HG03442 (cell line): ENCODE results near the gene IKBIP.
"Not testable (repeated sequence)": the region's sequence is repeated elsewhere in the genome, so short reads cannot be mapped to it uniquely, and the experiment has no call there.

Experiments
- ATAC-seq: cut with Tn5 transposase; IDR thresholded peaks from one replicate; pipeline ENCODE4 v1.9.1; 2021; ENCODE audit warnings: mild to moderate bottlenecking, moderate library complexity; ENCODE audit not compliant: unreplicated experiment

The IKBIP gene, protein sequence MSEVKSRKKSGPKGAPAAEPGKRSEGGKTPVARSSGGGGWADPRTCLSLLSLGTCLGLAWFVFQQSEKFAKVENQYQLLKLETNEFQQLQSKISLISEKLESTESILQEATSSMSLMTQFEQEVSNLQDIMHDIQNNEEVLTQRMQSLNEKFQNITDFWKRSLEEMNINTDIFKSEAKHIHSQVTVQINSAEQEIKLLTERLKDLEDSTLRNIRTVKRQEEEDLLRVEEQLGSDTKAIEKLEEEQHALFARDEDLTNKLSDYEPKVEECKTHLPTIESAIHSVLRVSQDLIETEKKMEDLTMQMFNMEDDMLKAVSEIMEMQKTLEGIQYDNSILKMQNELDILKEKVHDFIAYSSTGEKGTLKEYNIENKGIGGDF

DNA sequence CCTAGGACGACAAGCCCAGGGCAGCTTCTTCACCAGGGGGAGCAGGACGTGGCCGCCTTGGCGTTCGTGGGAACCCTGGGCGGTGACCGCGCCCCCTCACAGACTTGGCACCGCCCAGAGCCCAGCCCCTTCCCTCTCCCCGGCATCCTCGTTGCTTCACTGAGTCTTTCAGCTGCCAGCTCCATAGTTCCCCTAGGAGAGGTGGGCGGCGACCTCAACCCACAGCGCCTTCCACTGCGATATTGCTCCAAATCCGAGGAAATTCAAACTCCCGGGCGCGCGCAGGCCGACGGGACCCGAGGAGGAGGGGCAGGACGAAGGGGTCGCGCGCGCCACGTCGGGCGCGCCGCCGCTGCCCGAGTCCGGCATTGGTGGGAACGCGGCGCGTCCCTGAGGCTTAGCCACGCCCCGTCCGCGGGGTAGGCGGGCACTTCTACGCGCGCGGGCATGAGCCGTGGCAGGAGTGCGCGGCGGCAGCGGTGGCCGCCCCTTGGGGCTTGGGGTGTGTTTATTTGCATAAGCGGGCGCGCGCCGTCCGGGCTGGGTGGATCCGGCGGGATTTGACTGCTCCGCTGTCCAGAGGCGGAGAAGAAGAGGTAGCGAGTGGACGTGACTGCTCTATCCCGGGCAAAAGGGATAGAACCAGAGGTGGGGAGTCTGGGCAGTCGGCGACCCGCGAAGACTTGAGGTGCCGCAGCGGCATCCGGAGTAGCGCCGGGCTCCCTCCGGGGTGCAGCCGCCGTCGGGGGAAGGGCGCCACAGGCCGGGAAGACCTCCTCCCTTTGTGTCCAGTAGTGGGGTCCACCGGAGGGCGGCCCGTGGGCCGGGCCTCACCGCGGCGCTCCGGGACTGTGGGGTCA, at the start of gene IKBIP, which contains the start of gene APAF1:
IKBIP (minus strand) TSS at position 77 of the 860 bp plus-strand sequence. CDS start 87 bp downstream, outside the sequence.
APAF1 (plus strand) TSS at position 579 of the 860 bp plus-strand sequence. CDS start 3,070 bp downstream, outside the sequence.
- ATAC-seq = peak; percentile 86

DNA sequence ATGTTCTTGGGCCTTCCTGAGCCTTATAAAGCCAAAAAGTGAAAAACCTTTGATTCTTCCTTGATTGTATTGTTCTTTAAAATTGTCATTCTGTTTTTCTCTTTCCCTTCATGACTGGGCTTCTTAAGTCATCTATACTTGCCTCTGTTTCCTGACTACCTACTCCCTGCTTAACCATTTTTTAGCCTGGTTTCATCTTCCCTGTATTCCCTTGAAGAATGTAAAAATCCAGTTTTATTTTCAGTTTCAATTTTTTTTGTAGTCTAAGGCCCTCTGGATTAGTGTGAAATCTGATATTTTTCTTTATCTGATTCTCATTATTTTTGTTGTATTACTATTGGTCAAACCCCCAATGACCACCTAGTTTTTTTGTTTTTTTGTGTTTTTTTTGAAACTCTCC, 46.8 kb upstream of the IKBIP start:
- no peak for ATAC-seq

- ATAC-seq = no peak
Measured at GRCh38 chr12:98686603-98687002, 42.0 kb upstream of the IKBIP start.

DNA sequence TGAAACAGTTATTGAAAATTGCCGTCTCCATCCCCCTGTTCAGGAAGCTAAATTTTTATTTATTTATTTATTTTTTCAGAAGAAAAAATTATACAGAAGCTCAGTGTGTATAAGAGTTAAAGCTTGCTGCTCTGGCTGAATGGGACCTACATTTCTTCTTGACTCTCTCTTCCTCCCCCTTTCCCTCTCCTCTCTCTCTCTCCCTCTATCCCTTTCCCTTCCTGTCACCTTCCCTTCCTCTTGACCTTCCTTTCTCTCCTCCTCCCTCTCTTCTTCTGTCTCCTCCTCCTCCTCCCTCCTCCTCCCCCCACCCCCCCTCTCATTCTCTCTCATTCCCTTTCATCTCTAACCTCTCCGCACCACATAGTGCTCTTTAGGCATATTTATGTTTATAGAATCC, 39.6 kb upstream of the IKBIP start:
- no peak for ATAC-seq

DNA sequence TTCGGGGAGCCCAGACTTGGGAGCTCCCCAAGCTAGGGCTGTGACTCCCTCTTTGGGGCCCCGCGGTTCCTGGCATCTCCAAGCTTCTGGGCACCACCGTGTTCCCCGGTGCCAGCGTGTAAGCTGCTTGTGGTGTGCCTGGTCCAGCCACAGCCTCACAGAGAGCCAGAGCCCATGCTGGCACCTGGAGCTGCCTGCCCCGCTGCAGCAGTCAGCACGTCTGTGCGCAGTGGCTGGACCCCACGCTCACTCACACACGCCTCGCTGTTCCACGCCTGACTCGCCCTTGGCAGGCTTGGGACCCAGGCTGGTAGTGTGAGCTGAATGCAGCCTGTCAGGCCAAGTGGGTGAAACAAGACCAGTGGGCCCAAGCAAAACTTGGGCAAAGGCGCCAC, 35.0 kb upstream of the IKBIP start:
- ATAC-seq = no peak

- ATAC-seq = no peak
Measured at GRCh38 chr12:98678946-98679610, 34.5 kb upstream of the IKBIP start.

DNA sequence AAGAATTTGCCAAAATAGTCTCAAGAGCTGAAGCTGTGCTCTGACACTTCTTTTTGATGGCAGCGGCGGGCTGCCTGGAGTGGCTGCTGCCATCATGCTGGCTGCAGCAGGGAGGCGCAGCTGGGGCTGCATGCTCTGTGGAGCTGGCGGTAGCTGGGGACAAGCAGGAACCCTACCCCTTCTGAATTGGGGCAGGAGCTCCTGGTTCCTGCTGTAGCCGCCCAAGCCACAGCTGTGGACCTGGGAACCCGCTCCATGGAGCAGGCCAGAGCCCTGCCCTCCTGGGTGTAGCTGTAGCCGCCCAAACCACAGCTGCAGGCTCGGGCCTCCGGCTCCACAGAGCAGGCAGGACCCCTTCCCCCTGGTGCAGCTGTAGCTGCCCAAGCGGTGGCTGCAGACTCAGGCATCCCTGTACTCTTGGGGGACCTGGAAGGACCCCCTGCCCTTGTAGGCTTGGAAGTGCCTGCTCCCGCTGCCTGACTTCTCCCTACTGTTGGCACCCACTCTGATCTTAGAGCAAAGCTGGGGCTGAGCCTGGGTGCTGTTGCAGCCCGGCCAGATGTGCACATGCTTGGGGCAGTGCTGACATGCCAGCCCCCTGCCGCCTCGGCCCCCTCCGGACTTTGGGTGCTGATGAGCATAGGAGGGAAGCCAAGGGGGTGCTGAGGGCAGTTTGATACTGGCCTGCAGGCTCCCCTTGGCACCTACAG, 33.8 kb upstream of the IKBIP start:
- ATAC-seq = no peak

DNA sequence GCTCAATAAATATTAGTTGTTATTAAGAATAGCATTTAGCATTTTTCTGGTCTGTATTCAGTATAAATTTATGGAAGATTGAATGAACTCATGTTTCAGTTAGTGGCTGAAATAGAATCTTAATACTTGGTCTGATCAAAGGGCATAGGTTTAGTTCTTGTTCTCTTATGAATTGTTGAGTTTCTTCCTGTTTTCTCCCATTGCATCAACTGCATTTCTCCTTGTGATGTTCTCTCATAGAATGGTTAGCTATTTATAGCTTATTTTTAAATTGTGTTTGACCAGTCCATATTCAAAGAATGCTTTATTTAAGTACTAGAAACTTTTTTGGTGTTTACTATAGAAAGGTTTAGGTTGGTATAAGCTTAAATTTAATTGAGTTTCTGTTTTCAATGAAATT, 30.3 kb upstream of the IKBIP start:
- ATAC-seq = no peak

DNA sequence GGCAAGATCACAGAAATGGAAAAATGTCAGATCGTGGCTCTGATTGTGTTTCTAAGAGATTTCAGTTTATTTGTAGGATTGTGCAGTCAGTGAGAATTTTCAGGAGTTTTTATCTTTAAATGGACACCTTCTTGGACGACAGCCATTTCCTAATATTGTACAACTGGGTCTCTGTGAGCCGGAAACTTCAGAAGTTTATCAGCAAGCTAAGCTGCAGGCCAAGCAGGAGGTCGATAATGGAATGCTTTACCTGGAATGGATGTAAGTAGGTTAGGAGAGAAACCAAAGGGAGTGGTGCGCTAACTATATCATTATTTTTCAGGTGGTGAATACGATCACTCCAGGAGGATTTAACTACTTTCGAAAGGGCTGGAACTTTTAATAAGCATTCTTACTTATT, 26.9 kb upstream of the IKBIP start:
- no peak for ATAC-seq

DNA sequence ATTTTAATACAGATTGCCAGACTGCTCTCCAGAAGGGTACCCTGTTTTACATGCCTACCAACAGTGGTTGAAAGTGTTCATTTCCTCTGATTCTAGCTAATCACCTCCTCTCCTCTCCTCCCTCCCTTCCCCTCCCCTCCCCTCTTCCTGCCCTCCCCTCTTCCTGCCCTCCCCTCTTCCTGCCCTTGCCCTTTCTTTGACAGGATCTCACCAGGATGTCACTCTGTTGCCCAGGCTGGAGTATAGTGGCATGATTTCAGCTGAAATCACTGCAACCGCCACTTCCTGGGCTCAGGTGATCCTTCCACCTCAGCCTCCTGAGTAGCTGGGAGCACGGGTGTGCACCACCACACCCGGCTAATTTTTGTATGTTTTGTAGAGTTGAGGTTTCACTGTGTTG, 25.2 kb upstream of the IKBIP start:
- ATAC-seq = no peak

GRCh38 chr12:98660521-98660920, 15.9 kb upstream of the IKBIP start:
- ATAC-seq = no peak

DNA sequence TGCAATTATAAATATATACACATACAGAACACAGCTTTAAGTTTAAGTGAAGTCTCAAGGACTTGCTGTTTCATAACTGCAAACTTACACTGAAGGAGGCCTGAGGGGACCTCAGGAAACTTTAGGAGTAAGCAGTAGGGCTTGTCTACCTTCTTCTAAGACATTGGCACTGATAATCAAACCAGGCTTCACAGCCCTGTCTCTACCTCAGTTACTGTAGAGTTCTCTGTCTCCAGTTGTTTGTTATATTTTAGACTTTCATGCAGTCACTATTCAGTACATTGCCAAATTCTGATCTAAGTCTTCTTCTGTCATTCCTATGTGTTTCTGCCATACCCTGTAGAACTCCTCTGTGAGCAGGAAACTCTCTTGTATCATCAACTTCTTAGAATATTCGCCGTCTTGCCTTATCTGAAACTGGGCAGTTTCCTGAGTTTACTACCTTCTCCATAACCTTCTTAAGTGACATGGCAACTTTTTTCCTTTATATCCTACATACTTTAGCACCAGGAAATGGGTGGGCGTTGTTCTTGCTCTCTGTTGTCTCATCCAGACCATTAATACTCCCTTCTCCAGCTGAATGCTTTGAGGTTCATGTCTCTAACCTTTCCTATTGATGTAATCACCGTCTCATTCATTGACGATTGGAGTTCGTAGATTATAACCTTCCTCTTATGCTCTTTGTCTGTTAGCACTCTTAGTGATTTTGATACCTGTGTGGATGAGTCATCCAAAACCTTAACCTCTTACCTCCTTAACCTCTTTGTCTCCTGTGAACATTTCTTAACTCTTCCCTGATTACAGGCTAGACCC, 11.9 kb upstream of the IKBIP start:
- peak; percentile 73 for ATAC-seq

GRCh38 chr12:98653866-98654493, 9.4 kb upstream of the IKBIP start:
- ATAC-seq = peak; percentile 40

DNA sequence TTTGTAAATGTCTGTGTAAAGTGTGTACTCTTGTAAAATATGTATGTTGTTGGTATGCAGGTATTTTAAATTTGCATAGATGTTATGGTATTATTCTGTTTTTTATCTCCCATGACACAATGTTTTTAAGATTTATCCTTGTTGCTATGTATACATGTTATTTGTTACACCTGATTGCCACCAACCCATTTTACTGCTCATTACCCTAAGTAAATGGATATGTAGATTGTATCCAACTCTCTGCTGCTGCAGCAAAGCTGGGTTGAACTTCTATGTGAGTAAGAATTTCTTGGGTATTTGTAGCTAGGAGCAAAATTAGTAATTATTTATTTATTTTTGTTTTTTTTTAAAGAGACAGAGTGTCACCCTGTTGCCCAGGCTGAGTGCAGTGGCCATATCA, 6.7 kb upstream of the IKBIP start:
- no peak for ATAC-seq

GRCh38 chr12:98646294-98647090, 1.9 kb upstream of the IKBIP start:
- ATAC-seq = no peak

GRCh38 chr12:98645572-98646067, 1.0 kb upstream of the IKBIP start:
- no peak for ATAC-seq

- peak; percentile 18 for ATAC-seq
Measured at GRCh38 chr12:98644433-98644711, 216 bp downstream of the IKBIP start.

GRCh38 chr12:98642801-98643200, 1.8 kb downstream of the IKBIP start:
- not testable (repeated sequence) for ATAC-seq

DNA sequence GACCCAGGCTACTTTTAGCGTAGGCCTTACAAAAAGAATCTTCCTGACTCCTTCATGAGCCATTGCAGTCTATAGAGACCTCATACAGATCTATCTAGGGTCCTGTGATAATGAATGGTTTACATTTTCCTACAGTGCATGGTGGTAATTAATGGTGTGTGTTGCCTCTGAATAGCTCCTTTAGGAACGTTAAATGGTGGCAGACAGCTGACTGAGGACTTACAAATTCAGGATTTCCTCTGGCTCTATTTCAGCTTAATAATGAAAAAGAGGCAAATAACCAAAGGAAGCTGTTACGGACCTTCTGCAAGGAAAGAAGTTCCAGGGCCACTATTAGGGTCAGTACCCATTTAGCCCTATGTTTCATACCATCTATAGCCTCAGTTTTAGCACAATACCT, 5.1 kb downstream of the IKBIP start:
- no peak for ATAC-seq
